ENCODE measurements around the gene SPATS2L.

Gene SPATS2L

GRCh38 chr2:200297100-200297499, 9.4 kb upstream of the SPATS2L start:
- no peak for DNase-seq (ENCODE audit: low read depth in 2 of 2)

GRCh38 chr2:200297989-200298388, 8.5 kb upstream of the SPATS2L start:
- no peak for DNase-seq (ENCODE audit: low read depth in 2 of 2)

GRCh38 chr2:200298816-200299215, 7.7 kb upstream of the SPATS2L start:
- no peak for DNase-seq (ENCODE audit: low read depth in 2 of 2)

- no peak for DNase-seq (ENCODE audit: low read depth in 2 of 2)
These were observed 6.4 kb upstream of the SPATS2L start for GRCh38 chr2:200300065-200300464.

- DNase-seq (ENCODE audit: low read depth in 2 of 2): no peak
These were observed 5.7 kb upstream of the SPATS2L start for GRCh38 chr2:200300638-200301314.

GRCh38 chr2:200301953-200302858, 4.3 kb upstream of the SPATS2L start:
- no peak for DNase-seq (ENCODE audit: low read depth in 2 of 2)

- no peak for DNase-seq (ENCODE audit: low read depth in 2 of 2)
These were observed 3.4 kb upstream of the SPATS2L start for GRCh38 chr2:200302940-200303727.

GRCh38 chr2:200305797-200306195, 697 bp upstream of the SPATS2L start:
- DNase-seq (ENCODE audit: low read depth in 2 of 2): peak in 1 of 2 experiments; percentile 3

GRCh38 chr2:200306931-200307723, 634 bp downstream of the SPATS2L start:
- DNase-seq (ENCODE audit: low read depth in 2 of 2): peak in 1 of 2 experiments; percentile 23

GRCh38 chr2:200307724-200308545, 1.4 kb downstream of the SPATS2L start:
- no peak for DNase-seq (ENCODE audit: low read depth in 2 of 2)

- no peak for DNase-seq (ENCODE audit: low read depth in 2 of 2)
These were observed 2.2 kb downstream of the SPATS2L start for GRCh38 chr2:200308546-200309295.

- DNase-seq (ENCODE audit: low read depth in 2 of 2): no peak
These were observed 3.0 kb downstream of the SPATS2L start for GRCh38 chr2:200309296-200310049.

- DNase-seq (ENCODE audit: low read depth in 2 of 2): no peak
These were observed 4.1 kb downstream of the SPATS2L start for GRCh38 chr2:200310545-200310971.

GRCh38 chr2:200311139-200311538, 4.6 kb downstream of the SPATS2L start:
- no peak for DNase-seq (ENCODE audit: low read depth in 2 of 2)

GRCh38 chr2:200314976-200315567, 8.6 kb downstream of the SPATS2L start:
- DNase-seq (ENCODE audit: low read depth in 2 of 2): no peak

GRCh38 chr2:200317975-200318374, 11.5 kb downstream of the SPATS2L start:
- no peak for DNase-seq (ENCODE audit: low read depth in 2 of 2)

- DNase-seq (ENCODE audit: low read depth in 2 of 2): no peak
These were observed 12.5 kb downstream of the SPATS2L start for GRCh38 chr2:200318940-200319435.

All from stimulated activated CD4-positive, alpha-beta T cell treated with anti-CD3 and anti-CD28 coated beads, Interleukin-12 subunit alpha, Interleukin-12 subunit beta, amount 100 ng/mL, for 24 hours (primary cell).